A673 (cell line): Measurements from ENCODE around the gene WDFY4.

ENCODE experiments used
- EZH2 ChIP-seq: fragments of 200-600 bp; sonication (generic); IDR thresholded peaks from 2 replicates; pipeline ENCODE4 v1.6.1; 2017; ENCODE audit warnings: borderline replicate concordance, low read depth, mild to moderate bottlenecking, mixed read lengths, antibody characterized with exemption, low read length; ENCODE audit not compliant: poor library complexity, severe bottlenecking
- TF ChIP-seq, protein P1 (sequence below): fragments of 300-800, 200-600 bp; sonication (generic); conservative IDR thresholded peaks from 2 replicates; pipeline ENCODE4 v1.5.1; 2017; ENCODE audit warnings: low read depth, mild to moderate bottlenecking, antibody characterized with exemption, low read length, moderate library complexity, mixed read lengths

GRCh38 chr10:48926255-48926654, 241.6 kb downstream of the WDFY4 start:
- TF ChIP-seq, protein P1, sequence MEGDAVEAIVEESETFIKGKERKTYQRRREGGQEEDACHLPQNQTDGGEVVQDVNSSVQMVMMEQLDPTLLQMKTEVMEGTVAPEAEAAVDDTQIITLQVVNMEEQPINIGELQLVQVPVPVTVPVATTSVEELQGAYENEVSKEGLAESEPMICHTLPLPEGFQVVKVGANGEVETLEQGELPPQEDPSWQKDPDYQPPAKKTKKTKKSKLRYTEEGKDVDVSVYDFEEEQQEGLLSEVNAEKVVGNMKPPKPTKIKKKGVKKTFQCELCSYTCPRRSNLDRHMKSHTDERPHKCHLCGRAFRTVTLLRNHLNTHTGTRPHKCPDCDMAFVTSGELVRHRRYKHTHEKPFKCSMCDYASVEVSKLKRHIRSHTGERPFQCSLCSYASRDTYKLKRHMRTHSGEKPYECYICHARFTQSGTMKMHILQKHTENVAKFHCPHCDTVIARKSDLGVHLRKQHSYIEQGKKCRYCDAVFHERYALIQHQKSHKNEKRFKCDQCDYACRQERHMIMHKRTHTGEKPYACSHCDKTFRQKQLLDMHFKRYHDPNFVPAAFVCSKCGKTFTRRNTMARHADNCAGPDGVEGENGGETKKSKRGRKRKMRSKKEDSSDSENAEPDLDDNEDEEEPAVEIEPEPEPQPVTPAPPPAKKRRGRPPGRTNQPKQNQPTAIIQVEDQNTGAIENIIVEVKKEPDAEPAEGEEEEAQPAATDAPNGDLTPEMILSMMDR, result no peak
- no peak for TF ChIP-seq EZH2
